H9 (cell line): ENCODE results near the gene MYO18A. TPM values are rescaled to one million over a fixed set of nuclear protein-coding genes. Genes with fewer than 3 reads are reported as not detected.

Experiments
- DNase-seq: peaks from one replicate; pipeline ENCODE4 v3.0.0-alpha.2; 2017
- H2AFZ ChIP-seq: one replicate; pipeline ENCODE4 v1.6.1; 2013; ENCODE audit warnings: mild to moderate bottlenecking, low read length, control low read depth, moderate library complexity
- H2AK5ac ChIP-seq: 2 replicates; pipeline ENCODE4 v1.6.1; 2013; ENCODE audit warnings: low read length, control low read depth, mixed read lengths; ENCODE audit not compliant: insufficient read length
- H2BK120ac ChIP-seq: one replicate; pipeline ENCODE4 v1.6.1; 2013; ENCODE audit warnings: low read depth, mild to moderate bottlenecking, low read length, control low read depth, inconsistent platforms; ENCODE audit not compliant: poor library complexity, severe bottlenecking
- H2BK12ac ChIP-seq: 2 replicates; pipeline ENCODE4 v1.6.1; 2013; ENCODE audit warnings: low read length, control low read depth, mixed read lengths, low read depth; ENCODE audit not compliant: insufficient read length
- H2BK15ac ChIP-seq: 2 replicates; pipeline ENCODE4 v1.6.1; 2013; ENCODE audit warnings: low read depth, low read length, control low read depth
- H2BK20ac ChIP-seq: one replicate; pipeline ENCODE4 v1.6.1; 2013; ENCODE audit warnings: low read depth, mild to moderate bottlenecking, low read length, control low read depth, inconsistent platforms; ENCODE audit not compliant: poor library complexity, severe bottlenecking
- H2BK5ac ChIP-seq: 2 replicates; pipeline ENCODE4 v1.6.1; 2013; ENCODE audit warnings: low read length, control low read depth, mixed read lengths; ENCODE audit not compliant: insufficient read length
- H3K14ac ChIP-seq: 2 replicates; pipeline ENCODE4 v1.6.1; 2013; ENCODE audit warnings: low read length, control low read depth; ENCODE audit not compliant: insufficient read depth
- H3K18ac ChIP-seq: 2 replicates; pipeline ENCODE4 v1.6.1; 2013; ENCODE audit warnings: low read depth, mild to moderate bottlenecking, mixed read lengths, low read length, control low read depth; ENCODE audit not compliant: insufficient read length
- H3K23ac ChIP-seq: 2 replicates; pipeline ENCODE4 v1.6.1; 2013; ENCODE audit warnings: low read length, control low read depth, mixed read lengths, low read depth; ENCODE audit not compliant: insufficient read length
- H3K23me2 ChIP-seq: 2 replicates; pipeline ENCODE4 v1.6.1; 2013; ENCODE audit warnings: low read depth, mild to moderate bottlenecking, mixed read lengths, low read length, control low read depth; ENCODE audit not compliant: insufficient read length, poor library complexity, severe bottlenecking
- H3K27ac ChIP-seq: 2 replicates; pipeline ENCODE4 v1.5.1; 2013; ENCODE audit warnings: low read length, control low read depth, mixed read lengths, low read depth; ENCODE audit not compliant: insufficient read length
- H3K27me3 ChIP-seq: 2 replicates; pipeline ENCODE4 v1.6.1; 2013; ENCODE audit warnings: low read length, control low read depth, inconsistent platforms; ENCODE audit not compliant: insufficient read depth
- H3K4ac ChIP-seq: 2 replicates; pipeline ENCODE4 v1.6.1; 2013; ENCODE audit warnings: low read depth, mild to moderate bottlenecking, control low read depth, inconsistent platforms, low read length, moderate library complexity
- H3K4me1 ChIP-seq: 2 replicates; pipeline ENCODE4 v1.6.1; 2013; ENCODE audit warnings: low read length, control low read depth, inconsistent platforms; ENCODE audit not compliant: insufficient read depth
- H3K4me2 ChIP-seq: 2 replicates; pipeline ENCODE4 v1.6.1; 2013; ENCODE audit warnings: low read length, control low read depth, mixed read lengths; ENCODE audit not compliant: insufficient read length, insufficient read depth
- H3K56ac ChIP-seq: 2 replicates; pipeline ENCODE4 v1.6.1; 2013; ENCODE audit warnings: low read depth, mild to moderate bottlenecking, mixed read lengths, low read length, control low read depth; ENCODE audit not compliant: insufficient read length
- H3K79me1 ChIP-seq: 2 replicates; pipeline ENCODE4 v1.6.1; 2013; ENCODE audit warnings: low read depth, mild to moderate bottlenecking, moderate library complexity, low read length, control low read depth, inconsistent platforms; ENCODE audit not compliant: insufficient read depth, poor library complexity, severe bottlenecking
- H3K79me2 ChIP-seq: 2 replicates; pipeline ENCODE4 v1.6.1; 2013; ENCODE audit warnings: low read length, control low read depth, inconsistent platforms; ENCODE audit not compliant: insufficient read depth
- H3K9ac ChIP-seq: 2 replicates; pipeline ENCODE4 v1.6.1; 2013; ENCODE audit warnings: low read length, control low read depth, mixed read lengths; ENCODE audit not compliant: insufficient read length; ENCODE audit errors: extremely low read depth
- H3K9me3 ChIP-seq: one replicate; pipeline ENCODE4 v1.6.1; 2013; ENCODE audit warnings: low read depth, low read length, inconsistent platforms; ENCODE audit not compliant: control insufficient read depth
- H3T11ph ChIP-seq: one replicate; pipeline ENCODE4 v1.6.1; 2013; ENCODE audit warnings: mild to moderate bottlenecking, low read length, control low read depth, inconsistent platforms
- H4K20me1 ChIP-seq: one replicate; pipeline ENCODE4 v1.6.1; 2013; ENCODE audit not compliant: control insufficient read depth, insufficient read length, insufficient read depth
- H4K5ac ChIP-seq: 2 replicates; pipeline ENCODE4 v1.6.1; 2013; ENCODE audit warnings: low read depth, mild to moderate bottlenecking, mixed read lengths, low read length, control low read depth; ENCODE audit not compliant: insufficient read length
- H4K8ac ChIP-seq: replicated peaks from 2 replicates; pipeline ENCODE4 v1.6.1; 2013; ENCODE audit warnings: low read length, control low read depth, mixed read lengths, low read depth; ENCODE audit not compliant: insufficient read length
- H4K91ac ChIP-seq: 2 replicates; pipeline ENCODE4 v1.6.1; 2013; ENCODE audit warnings: low read depth, mild to moderate bottlenecking, moderate library complexity, mixed read lengths, low read length, control low read depth; ENCODE audit not compliant: insufficient read length
- H3K27ac Mint-ChIP-seq, 3 experiments: 2 replicates in 2 of 3; 3 replicates in 1 of 3; pipeline ENCODE4 v1.8.0; 2020 to 2021; ENCODE audit warnings: mixed read lengths in 3 of 3, mild to moderate bottlenecking in 1 of 3, moderate library complexity in 1 of 3
- H3K27me3 Mint-ChIP-seq: 2 replicates; pipeline ENCODE4 v1.8.0; 2021; ENCODE audit warnings: low read depth, mild to moderate bottlenecking, moderate library complexity, mixed read lengths
- H3K36me3 Mint-ChIP-seq, 3 experiments: 2 replicates in 2 of 3; 3 replicates in 1 of 3; pipeline ENCODE4 v1.8.0; 2020 to 2021; ENCODE audit warnings: low read depth in 3 of 3, mixed read lengths in 3 of 3; ENCODE audit not compliant: insufficient read depth in 1 of 3
- H3K4me1 Mint-ChIP-seq, 2 experiments: 2 replicates each; pipeline ENCODE4 v1.8.0; 2020; ENCODE audit warnings: mixed read lengths in 2 of 2
- H3K4me3 Mint-ChIP-seq, 2 experiments: 2 replicates in 1 of 2; 3 replicates in 1 of 2; pipeline ENCODE4 v1.8.0; 2020 to 2021; ENCODE audit warnings: mild to moderate bottlenecking in 2 of 2, mixed read lengths in 2 of 2, moderate library complexity in 1 of 2
- H3K9me3 Mint-ChIP-seq, 2 experiments: 2 replicates in 1 of 2; 3 replicates in 1 of 2; pipeline ENCODE4 v1.8.0; 2020; ENCODE audit warnings: mild to moderate bottlenecking in 2 of 2, mixed read lengths in 2 of 2, moderate library complexity in 1 of 2
- WGBS: extraction: QIAGEN DNeasy Blood & Tissue Kit; methylation state at CpG from one replicate; pipeline ENCODE4 v1.1.7; 2013; ENCODE audit warnings: missing lambda C conversion rate, low lambda C conversion rate, mixed read lengths; ENCODE audit not compliant: insufficient read length; ENCODE audit errors: extremely low coverage; 5-methylcytosine and 5-hydroxymethylcytosine counted together
- total RNA-seq: library from RNA; stranded (reverse); gene quantifications from 2 replicates; pipeline ENCODE4 v1.2.1, GENCODE V29; 2021
- TF ChIP-seq, protein P1 (sequence below): fragments of 200-600 bp; sonication (generic); conservative IDR thresholded peaks from 3 replicates; pipeline ENCODE4 v1.8.0; 2021; ENCODE audit warnings: antibody characterized with exemption, mild to moderate bottlenecking

The MYO18A gene
- total RNA-seq, 1 experiment from 2014 or later = 21.6 TPM

DNA sequence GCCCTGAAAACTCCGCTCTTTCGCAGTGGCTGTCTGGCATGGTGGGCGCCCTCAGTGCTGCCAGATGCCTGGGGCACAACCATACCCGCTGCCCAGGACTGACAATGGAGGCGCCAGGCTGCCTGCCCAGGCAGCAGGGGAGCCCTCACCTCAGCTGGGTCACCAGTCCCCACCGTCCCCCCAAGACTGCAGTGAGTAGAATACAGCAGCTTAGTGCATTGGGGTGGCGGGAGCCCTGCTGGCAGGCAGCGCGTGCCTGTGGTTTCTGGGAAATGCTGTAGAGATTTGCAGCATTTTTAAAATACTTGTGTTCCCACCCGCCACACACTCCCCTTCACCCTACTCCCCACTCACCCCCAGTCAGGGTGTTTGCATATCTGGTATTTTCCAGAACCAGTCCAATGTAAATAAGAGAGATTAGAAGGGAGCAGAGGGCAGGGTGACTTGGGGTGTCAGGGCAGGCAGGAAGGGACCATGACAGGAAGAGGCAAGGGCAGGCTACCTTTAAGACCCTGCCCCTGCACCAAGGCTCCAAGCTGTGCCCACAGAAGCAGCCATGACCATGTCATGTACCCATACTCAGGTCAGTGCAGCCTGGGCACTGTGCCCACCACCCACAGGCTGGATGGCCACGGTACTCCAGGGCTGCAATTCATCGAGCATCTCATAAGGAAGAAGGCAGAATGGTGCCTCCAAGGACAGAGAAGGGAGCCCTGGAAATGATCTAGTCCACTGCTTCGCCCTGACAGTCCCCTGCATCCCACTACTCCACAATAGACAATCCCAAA lies 21.5 kb downstream of the MYO18A start:
- no peaks in the 10 kb centered on the region for H3K27me3 ChIP-seq
- H2AK5ac ChIP-seq = no peak overlapping the region
- no peaks in the 10 kb centered on the region for H3K27me3 Mint-ChIP-seq
- H4K91ac ChIP-seq = no peak overlapping the region
- H3K23me2 ChIP-seq = no peaks in the 10 kb centered on the region
- H3K56ac ChIP-seq = no peak overlapping the region
- H3K36me3 Mint-ChIP-seq = peaks cover 0 to 2% (median 0%) of the 10 kb centered on the region in 3 experiments; a peak in 2 of 7 replicates
- H2BK12ac ChIP-seq = no peak overlapping the region
- TF ChIP-seq, protein P1, sequence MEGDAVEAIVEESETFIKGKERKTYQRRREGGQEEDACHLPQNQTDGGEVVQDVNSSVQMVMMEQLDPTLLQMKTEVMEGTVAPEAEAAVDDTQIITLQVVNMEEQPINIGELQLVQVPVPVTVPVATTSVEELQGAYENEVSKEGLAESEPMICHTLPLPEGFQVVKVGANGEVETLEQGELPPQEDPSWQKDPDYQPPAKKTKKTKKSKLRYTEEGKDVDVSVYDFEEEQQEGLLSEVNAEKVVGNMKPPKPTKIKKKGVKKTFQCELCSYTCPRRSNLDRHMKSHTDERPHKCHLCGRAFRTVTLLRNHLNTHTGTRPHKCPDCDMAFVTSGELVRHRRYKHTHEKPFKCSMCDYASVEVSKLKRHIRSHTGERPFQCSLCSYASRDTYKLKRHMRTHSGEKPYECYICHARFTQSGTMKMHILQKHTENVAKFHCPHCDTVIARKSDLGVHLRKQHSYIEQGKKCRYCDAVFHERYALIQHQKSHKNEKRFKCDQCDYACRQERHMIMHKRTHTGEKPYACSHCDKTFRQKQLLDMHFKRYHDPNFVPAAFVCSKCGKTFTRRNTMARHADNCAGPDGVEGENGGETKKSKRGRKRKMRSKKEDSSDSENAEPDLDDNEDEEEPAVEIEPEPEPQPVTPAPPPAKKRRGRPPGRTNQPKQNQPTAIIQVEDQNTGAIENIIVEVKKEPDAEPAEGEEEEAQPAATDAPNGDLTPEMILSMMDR = no peak
- H2BK120ac ChIP-seq = no peak overlapping the region
- H3K14ac ChIP-seq = no peak overlapping the region; the same call in 1 of the 2 replicates
- H3K79me2 ChIP-seq = no peaks in the 10 kb centered on the region
- no peak overlapping the region for H4K8ac ChIP-seq
- H3K9me3 Mint-ChIP-seq = no peaks in the 10 kb centered on the region
- no CpG with 5 or more reads among the region's 13 CpGs for WGBS
- peaks cover 3% of the 10 kb centered on the region for H4K20me1 ChIP-seq
- H3K9me3 ChIP-seq = no peaks in the 10 kb centered on the region
- H2BK5ac ChIP-seq = no peak overlapping the region
- H4K5ac ChIP-seq = no peak overlapping the region
- H3K9ac ChIP-seq = no peak overlapping the region
- peaks cover 2% of the 10 kb centered on the region for H3K79me1 ChIP-seq
- H3K18ac ChIP-seq = no peak overlapping the region
- no peak for DNase-seq
- H3K23ac ChIP-seq = no peak overlapping the region
- no peak overlapping the region for H3K4me3 Mint-ChIP-seq
- no peak overlapping the region for H3K4me2 ChIP-seq
- H2AFZ ChIP-seq = no peak overlapping the region
- H2BK15ac ChIP-seq = no peak overlapping the region
- H3K4me1 ChIP-seq = peaks cover 17% of the 10 kb centered on the region; the same call in 1 of the 2 replicates
- H3K27ac Mint-ChIP-seq = no peak overlapping the region; a peak in 1 of 7 replicates
- H3T11ph ChIP-seq = no peak overlapping the region
- no peak overlapping the region for H3K27ac ChIP-seq
- H3K4me1 Mint-ChIP-seq = peaks cover 32 to 37% of the 10 kb centered on the region in 2 experiments
- H2BK20ac ChIP-seq = no peak overlapping the region
- no peak overlapping the region for H3K4ac ChIP-seq
